Fibroblast of lung (primary cell): Measurements from ENCODE around the gene TUT1. TPM values are rescaled to one million over a fixed set of nuclear protein-coding genes. Genes with fewer than 3 reads are reported as not detected.

ENCODE experiments used
- DNase-seq, 2 donors: peaks; one replicate each; pipeline versions ENCODE4 v3.0.0 to v3.0.0-alpha.2; 2010; ENCODE audit warnings: low read depth in 2 of 2
- H2AFZ ChIP-seq: 2 replicates; pipeline ENCODE4 v1.5.1; 2012; ENCODE audit warnings: low read length, control low read depth, inconsistent platforms
- H3K27ac ChIP-seq: 2 replicates; pipeline ENCODE4 v1.5.1; 2011; ENCODE audit warnings: low read length, control low read depth; ENCODE audit not compliant: insufficient read depth
- H3K27me3 ChIP-seq: 2 replicates; pipeline ENCODE4 v1.5.1; 2011; ENCODE audit warnings: mild to moderate bottlenecking, low read length; ENCODE audit not compliant: control insufficient read depth, insufficient read depth
- H3K36me3 ChIP-seq: 2 replicates; pipeline ENCODE4 v1.5.1; 2011; ENCODE audit warnings: low read length; ENCODE audit not compliant: control insufficient read depth, insufficient read depth
- H3K4me1 ChIP-seq: 2 replicates; pipeline ENCODE4 v1.5.1; 2011; ENCODE audit warnings: low read length; ENCODE audit not compliant: control insufficient read depth, insufficient read depth; ENCODE audit errors: extremely low read depth
- H3K4me2 ChIP-seq: 2 replicates; pipeline ENCODE4 v1.5.1; 2011; ENCODE audit warnings: low read length, control low read depth; ENCODE audit not compliant: insufficient read depth; ENCODE audit errors: extremely low read depth
- H3K4me3 ChIP-seq, 4 experiments: fragments of 200-600 bp in 1 of 4; sonication (generic) in 1 of 4; replicated peaks in 1 of 4; 2 replicates each; pipeline ENCODE4 v1.5.1; 2011 to 2016; ENCODE audit warnings: low read length in 4 of 4, low read depth in 3 of 4, mild to moderate bottlenecking in 3 of 4, control low read depth in 2 of 4, inconsistent platforms in 1 of 4, mixed read lengths in 1 of 4; ENCODE audit not compliant: insufficient read depth in 1 of 4; ENCODE audit errors: control extremely low read depth in 1 of 4
- H3K79me2 ChIP-seq: 2 replicates; pipeline ENCODE4 v1.5.1; 2012; ENCODE audit warnings: mild to moderate bottlenecking, low read length, inconsistent platforms; ENCODE audit not compliant: control insufficient read depth, insufficient read depth
- H3K9ac ChIP-seq: 2 replicates; pipeline ENCODE4 v1.5.1; 2011; ENCODE audit warnings: mild to moderate bottlenecking, low read length, control low read depth; ENCODE audit not compliant: insufficient read depth
- H3K9me3 ChIP-seq: 2 replicates; pipeline ENCODE4 v1.5.1; 2012; ENCODE audit warnings: low read depth, low read length; ENCODE audit not compliant: control insufficient read depth, insufficient read depth
- H4K20me1 ChIP-seq: 2 replicates; pipeline ENCODE4 v1.5.1; 2011; ENCODE audit warnings: low read length; ENCODE audit not compliant: control insufficient read depth, insufficient read depth; ENCODE audit errors: extremely low read depth
- EZH2 ChIP-seq: IDR thresholded peaks from 2 replicates; pipeline ENCODE4 v1.5.1; 2012; ENCODE audit warnings: low read length, control low read depth, mild to moderate bottlenecking; ENCODE audit errors: missing control alignments
- polyA plus RNA-seq, 2 donors: library from polyadenylated mRNA; depleted of rRNA in 1 of 2; stranded (reverse) in 1 of 2; unstranded in 1 of 2; fragments of >200 nt; gene quantifications; 2 replicates each; pipeline ENCODE4 v1.2.1, GENCODE V29; 2011 to 2012; ENCODE audit warnings: missing spikeins in 1 of 2
- total RNA-seq: library from RNA; depleted of rRNA; stranded (reverse); fragments of >200 nt; gene quantifications from 2 replicates; pipeline ENCODE4 v1.2.1, GENCODE V29; 2014
- TF ChIP-seq, protein P1 (sequence below), 2 donors: IDR thresholded peaks in 1 of 2; conservative IDR thresholded peaks in 1 of 2; 1 replicate in 1 of 2; 2 replicates in 1 of 2; pipeline ENCODE4 v1.5.1; 2011 to 2012; ENCODE audit warnings: low read length in 2 of 2, control low read depth in 1 of 2, inconsistent platforms in 1 of 2, low read depth in 1 of 2, mild to moderate bottlenecking in 1 of 2

Gene TUT1
- total and polyA plus RNA-seq, 2 donors (not counting 1 experiment from before 2014, with no cell fraction given) = 5.5 to 7.8 TPM

DNA sequence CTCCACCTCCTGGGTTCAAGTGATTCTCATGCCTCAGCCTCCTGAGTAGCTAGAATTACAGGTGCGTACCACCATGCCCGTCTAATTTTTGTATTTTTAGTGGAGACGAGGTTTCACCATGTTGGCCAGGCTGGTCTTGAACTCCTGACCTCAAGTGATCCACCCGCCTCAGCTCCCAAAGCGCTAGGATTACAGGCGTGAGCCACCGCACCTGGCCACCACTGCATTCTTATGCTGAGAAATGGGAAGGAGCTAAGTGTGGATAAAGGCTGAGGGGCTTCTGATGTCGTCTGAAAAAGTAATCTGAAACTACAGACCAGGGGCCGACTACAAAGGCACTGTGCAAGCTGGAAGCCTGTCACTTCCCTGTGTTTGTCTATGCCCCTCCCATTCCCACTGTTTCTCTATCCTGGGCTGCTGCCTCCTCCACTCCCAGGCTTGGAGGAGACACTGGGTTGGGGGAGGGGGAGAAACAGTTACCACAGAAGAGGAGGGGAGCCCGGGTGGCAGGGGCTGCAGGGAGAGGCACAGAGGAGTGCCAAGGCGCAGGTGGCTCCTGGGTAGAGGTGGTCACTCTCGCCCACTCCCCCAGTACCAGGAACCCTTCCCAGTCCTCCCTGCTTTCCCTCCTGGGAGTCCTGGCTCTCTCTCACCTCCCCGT is 13.3 kb upstream of the TUT1 start:
- no peaks in the 10 kb centered on the region for H3K27me3 ChIP-seq

DNA sequence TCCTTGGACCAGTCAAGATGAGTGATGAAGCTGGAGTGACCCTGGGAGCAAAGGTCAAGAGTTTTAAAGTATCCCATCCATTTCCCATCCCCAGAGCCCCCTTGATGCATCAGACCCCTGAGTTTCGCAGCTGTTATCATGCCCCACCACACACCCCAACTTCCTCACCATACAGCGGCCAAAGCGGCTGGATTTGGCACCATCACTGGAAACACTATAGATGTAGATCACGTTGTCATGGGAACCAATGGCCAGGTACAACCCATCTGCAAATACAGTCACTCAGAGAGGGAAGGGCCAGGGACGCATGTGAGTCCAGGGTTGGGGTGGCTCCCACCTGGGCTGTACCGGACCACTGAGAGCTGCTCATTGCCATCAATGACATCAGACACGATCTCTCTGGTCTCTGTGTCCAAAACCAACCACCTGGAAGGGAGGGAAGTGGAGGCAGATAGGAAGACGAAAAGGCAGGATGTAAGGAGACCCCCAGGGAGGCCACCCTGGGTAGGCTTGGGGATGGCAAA is 12.5 kb upstream of the TUT1 start:
- H3K79me2 ChIP-seq = peaks cover 22% of the 10 kb centered on the region
- no peaks in the 10 kb centered on the region for H3K27me3 ChIP-seq
- no peak overlapping the region for H3K4me2 ChIP-seq
- no peaks in the 10 kb centered on the region for H3K9me3 ChIP-seq
- no peak for TF ChIP-seq EZH2
- TF ChIP-seq, protein P1, sequence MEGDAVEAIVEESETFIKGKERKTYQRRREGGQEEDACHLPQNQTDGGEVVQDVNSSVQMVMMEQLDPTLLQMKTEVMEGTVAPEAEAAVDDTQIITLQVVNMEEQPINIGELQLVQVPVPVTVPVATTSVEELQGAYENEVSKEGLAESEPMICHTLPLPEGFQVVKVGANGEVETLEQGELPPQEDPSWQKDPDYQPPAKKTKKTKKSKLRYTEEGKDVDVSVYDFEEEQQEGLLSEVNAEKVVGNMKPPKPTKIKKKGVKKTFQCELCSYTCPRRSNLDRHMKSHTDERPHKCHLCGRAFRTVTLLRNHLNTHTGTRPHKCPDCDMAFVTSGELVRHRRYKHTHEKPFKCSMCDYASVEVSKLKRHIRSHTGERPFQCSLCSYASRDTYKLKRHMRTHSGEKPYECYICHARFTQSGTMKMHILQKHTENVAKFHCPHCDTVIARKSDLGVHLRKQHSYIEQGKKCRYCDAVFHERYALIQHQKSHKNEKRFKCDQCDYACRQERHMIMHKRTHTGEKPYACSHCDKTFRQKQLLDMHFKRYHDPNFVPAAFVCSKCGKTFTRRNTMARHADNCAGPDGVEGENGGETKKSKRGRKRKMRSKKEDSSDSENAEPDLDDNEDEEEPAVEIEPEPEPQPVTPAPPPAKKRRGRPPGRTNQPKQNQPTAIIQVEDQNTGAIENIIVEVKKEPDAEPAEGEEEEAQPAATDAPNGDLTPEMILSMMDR (conservative IDR thresholded peaks at IDR 0.05 in 1 of 2, IDR thresholded peaks at IDR 0.05 in 1 of 2; ENCODE audit: low read depth in 1 of 2, low read length in 2 of 2) = no peak
- H3K36me3 ChIP-seq = peaks cover 9% of the 10 kb centered on the region
- no peak overlapping the region for H3K4me3 ChIP-seq
- H3K4me1 ChIP-seq = peaks cover 6% of the 10 kb centered on the region
- H4K20me1 ChIP-seq = no peaks in the 10 kb centered on the region
- DNase-seq = no peak
- H3K27ac ChIP-seq = no peak overlapping the region
- H2AFZ ChIP-seq = no peak overlapping the region
- H3K9ac ChIP-seq = no peak overlapping the region

More for the DNA sequence above, 13.3 kb upstream of the TUT1 start:
- H3K79me2 ChIP-seq = peaks cover 19% of the 10 kb centered on the region
- no peak overlapping the region for H3K9ac ChIP-seq
- no peak overlapping the region for H2AFZ ChIP-seq
- peaks cover 6% of the 10 kb centered on the region for H3K4me1 ChIP-seq
- H3K36me3 ChIP-seq = peaks cover 9% of the 10 kb centered on the region
- no peak for TF ChIP-seq EZH2
- TF ChIP-seq, protein P1 (conservative IDR thresholded peaks at IDR 0.05 in 1 of 2, IDR thresholded peaks at IDR 0.05 in 1 of 2; ENCODE audit: low read depth in 1 of 2, low read length in 2 of 2) = no peak
- H3K4me3 ChIP-seq = no peak overlapping the region
- no peak for DNase-seq
- H3K9me3 ChIP-seq = no peaks in the 10 kb centered on the region
- H3K27ac ChIP-seq = no peak overlapping the region
- H4K20me1 ChIP-seq = no peaks in the 10 kb centered on the region
- no peak overlapping the region for H3K4me2 ChIP-seq

DNA sequence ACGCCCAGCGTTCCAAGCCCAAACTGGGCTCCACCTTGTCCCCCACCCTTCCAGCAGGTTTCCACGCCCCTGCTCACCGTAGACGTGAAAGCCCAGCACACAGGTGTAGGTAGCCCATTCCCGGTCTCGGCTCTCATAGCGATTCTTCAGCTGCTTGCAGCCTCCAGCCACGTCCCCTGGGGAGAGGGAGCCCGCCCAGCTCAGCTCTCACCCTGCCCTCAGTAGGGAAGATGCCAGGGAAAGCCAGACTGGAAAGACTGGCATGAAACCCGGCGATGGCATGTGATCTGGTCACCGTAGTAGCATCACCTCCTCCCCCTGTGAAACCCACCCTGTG is 11.7 kb upstream of the TUT1 start:
- Histone ChIP-seq H3K4me1 (peaks cover 6% of the 10 kb centered on the region), H3K4me2 (peak overlapping the region; percentile 48), H4K20me1 (no peaks in the 10 kb centered on the region), H3K9ac (no peak overlapping the region), H3K4me3 (peak overlapping the region in 2 of 4 experiments; percentile 27 to 77), H2AFZ (no peak overlapping the region), H3K79me2 (peaks cover 30% of the 10 kb centered on the region), H3K9me3 (no peaks in the 10 kb centered on the region), H3K27me3 (no peaks in the 10 kb centered on the region), H3K36me3 (peaks cover 7% of the 10 kb centered on the region), H3K27ac (no peak overlapping the region)
- no peak for DNase-seq
- TF ChIP-seq, protein P1 (conservative IDR thresholded peaks at IDR 0.05 in 1 of 2, IDR thresholded peaks at IDR 0.05 in 1 of 2; ENCODE audit: low read depth in 1 of 2, low read length in 2 of 2) = no peak
- no peak for TF ChIP-seq EZH2
